ENCODE measurements around the gene UNC93A.
"Not testable (repeated sequence)": the region's sequence is repeated elsewhere in the genome, so short reads cannot be mapped to it uniquely, and the experiment has no call there.

The UNC93A gene

GRCh38 chr6:167341038-167341583, 50.0 kb downstream of the UNC93A start:
- no peak for DNase-seq (ENCODE audit: low read depth)

GRCh38 chr6:167341665-167342655, 50.8 kb downstream of the UNC93A start:
- no peak for DNase-seq (ENCODE audit: low read depth)

GRCh38 chr6:167342879-167343610, 51.9 kb downstream of the UNC93A start:
- DNase-seq (ENCODE audit: low read depth), result no peak

GRCh38 chr6:167345348-167345747, 54.2 kb downstream of the UNC93A start:
- DNase-seq (ENCODE audit: low read depth), result no peak

GRCh38 chr6:167345960-167346359, 54.8 kb downstream of the UNC93A start:
- no peak for DNase-seq (ENCODE audit: low read depth)

- DNase-seq (ENCODE audit: low read depth), result no peak
Observed at GRCh38 chr6:167347226-167347625, 56.1 kb downstream of the UNC93A start.

- no peak for DNase-seq (ENCODE audit: low read depth)
Observed at GRCh38 chr6:167349631-167350274, 58.6 kb downstream of the UNC93A start.

GRCh38 chr6:167350275-167350696, 59.2 kb downstream of the UNC93A start:
- DNase-seq (ENCODE audit: low read depth), result no peak

- DNase-seq (ENCODE audit: low read depth), result peak; percentile 84
Observed at GRCh38 chr6:167350731-167351655, 59.9 kb downstream of the UNC93A start.

- DNase-seq (ENCODE audit: low read depth), result no peak
Observed at GRCh38 chr6:167351656-167352345, 60.7 kb downstream of the UNC93A start.

- no peak for DNase-seq (ENCODE audit: low read depth)
Observed at GRCh38 chr6:167356874-167357273, 65.8 kb downstream of the UNC93A start.

GRCh38 chr6:167358394-167358793, 67.3 kb downstream of the UNC93A start:
- DNase-seq (ENCODE audit: low read depth), result not testable (repeated sequence)

- not testable (repeated sequence) for DNase-seq (ENCODE audit: low read depth)
Observed at GRCh38 chr6:167361170-167361569, 70.1 kb downstream of the UNC93A start.
